ENCODE data around the gene EPHA6. TPM values are rescaled to one million over a fixed set of nuclear protein-coding genes. Genes with fewer than 3 reads are reported as not detected.

The EPHA6 gene
- total RNA-seq, 1 donor = not detected

- peak; percentile 79 for DNase-seq (ENCODE audit: low read depth)
- no peak overlapping the region for H3K4me3 ChIP-seq (ENCODE audit: low read depth, low read length)
- TF ChIP-seq CTCF (IDR thresholded peaks at IDR 0.05; ENCODE audit: insufficient read depth, low read length) = peak; percentile 75
These were observed 979.1 kb downstream of the EPHA6 start for GRCh38 chr3:97793420-97794019.

GRCh38 chr3:97795951-97796350, 981.6 kb downstream of the EPHA6 start:
- DNase-seq (ENCODE audit: low read depth) = no peak
- TF ChIP-seq CTCF (IDR thresholded peaks at IDR 0.05; ENCODE audit: insufficient read depth, low read length) = no peak
- H3K4me3 ChIP-seq (ENCODE audit: low read depth, low read length) = no peak overlapping the region
